KBM-7 (cell line): Measurements from ENCODE around the gene ACTA1.
"Not testable (repeated sequence)": the region's sequence is repeated elsewhere in the genome, so short reads cannot be mapped to it uniquely, and the experiment has no call there.

ENCODE experiments used
- DNase-seq: peaks from one replicate; pipeline ENCODE4 v3.0.0-alpha.2; 2015
- in situ Hi-C: fragments of 300-500 bp; cut with MboI; formaldehyde crosslinking; loops from 2 replicates; pipeline ENCODE4 v1.14.3; 2020; ENCODE audit warnings: low sequenced_read_pairs, low pct_unique_long_range_greater_than_20kb, mixed read lengths

Gene ACTA1

GRCh38 chr1:229448354-229448753 is 14.5 kb upstream of the ACTA1 start:
- in situ Hi-C loops = no loop called here
- DNase-seq = no peak

GRCh38 chr1:229447809-229448252 is 13.9 kb upstream of the ACTA1 start:
- in situ Hi-C loops = no loop called here
- DNase-seq = no peak

- in situ Hi-C loops = no loop called here
- DNase-seq = no peak
Observed at GRCh38 chr1:229445828-229446227, 11.9 kb upstream of the ACTA1 start.

GRCh38 chr1:229440851-229441537 is 7.1 kb upstream of the ACTA1 start:
- in situ Hi-C loops = no loop called here
- DNase-seq = no peak

GRCh38 chr1:229438021-229438420 is 4.1 kb upstream of the ACTA1 start:
- no peak for DNase-seq
- in situ Hi-C loops = no loop called here

- in situ Hi-C loops = no loop called here
Observed at GRCh38 chr1:229437443-229437842, 3.5 kb upstream of the ACTA1 start.

GRCh38 chr1:229436201-229436600 is 2.3 kb upstream of the ACTA1 start:
- DNase-seq = no peak
- in situ Hi-C loops = no loop called here

More at GRCh38 chr1:229437443-229437842, 3.5 kb upstream of the ACTA1 start:
- DNase-seq = no peak

GRCh38 chr1:229434641-229435051 is 752 bp upstream of the ACTA1 start:
- no peak for DNase-seq
- in situ Hi-C loops = no loop called here

GRCh38 chr1:229433364-229434004 is 410 bp downstream of the ACTA1 start:
- in situ Hi-C loops = no loop called here
- DNase-seq = no peak

- in situ Hi-C loops = no loop called here
- DNase-seq = no peak
Observed at GRCh38 chr1:229432905-229433304, 989 bp downstream of the ACTA1 start.

GRCh38 chr1:229432116-229432461 is 1.8 kb downstream of the ACTA1 start:
- in situ Hi-C loops = no loop called here
- no peak for DNase-seq

- no peak for DNase-seq
- in situ Hi-C loops = no loop called here
Observed at GRCh38 chr1:229431284-229432115, 2.4 kb downstream of the ACTA1 start.

GRCh38 chr1:229430761-229431283 is 3.1 kb downstream of the ACTA1 start:
- in situ Hi-C loops = no loop called here

GRCh38 chr1:229428256-229428655 is 5.6 kb downstream of the ACTA1 start:
- no peak for DNase-seq
- in situ Hi-C loops = no loop called here

More at GRCh38 chr1:229430761-229431283, 3.1 kb downstream of the ACTA1 start:
- peak; percentile 70 for DNase-seq

- in situ Hi-C loops = no loop called here
- DNase-seq = no peak
Observed at GRCh38 chr1:229427572-229427971, 6.3 kb downstream of the ACTA1 start.

GRCh38 chr1:229425564-229426159 is 8.2 kb downstream of the ACTA1 start:
- in situ Hi-C loops = no loop called here
- DNase-seq = no peak

GRCh38 chr1:229420765-229421164 is 13.1 kb downstream of the ACTA1 start:
- no peak for DNase-seq
- in situ Hi-C loops = no loop called here

GRCh38 chr1:229420224-229420623 is 13.7 kb downstream of the ACTA1 start:
- in situ Hi-C loops = no loop called here
- DNase-seq = no peak

- DNase-seq, in situ Hi-C loops: not testable (repeated sequence)
Observed at GRCh38 chr1:229418586-229418985, 15.3 kb downstream of the ACTA1 start.
